CD4-positive, alpha-beta T cell treated with Interferon gamma for 1 hour (primary cell): ENCODE data around the gene COL1A2.

Source experiments
- DNase-seq: peaks from one replicate; pipeline ENCODE4 v3.0.0-alpha.2; 2020

The COL1A2 gene

GRCh38 chr7:94394437-94395140 lies at the start of gene COL1A2:
Gene COL1A2, plus strand, starts transcription at chr7:94394895. Its CDS starts 137 bp downstream, at chr7:94395032.
- peak; percentile 8 for DNase-seq

GRCh38 chr7:94345907-94346306 lies 48.8 kb upstream of the COL1A2 start:
- DNase-seq, result no peak

- no peak for DNase-seq
Observed at GRCh38 chr7:94348142-94348541, 46.6 kb upstream of the COL1A2 start.

GRCh38 chr7:94350734-94351133 lies 44.0 kb upstream of the COL1A2 start:
- no peak for DNase-seq

GRCh38 chr7:94351703-94352102 lies 43.0 kb upstream of the COL1A2 start:
- no peak for DNase-seq

GRCh38 chr7:94352887-94353286 lies 41.8 kb upstream of the COL1A2 start:
- DNase-seq, result no peak

GRCh38 chr7:94354953-94355352 lies 39.7 kb upstream of the COL1A2 start:
- no peak for DNase-seq

- DNase-seq, result no peak
Observed at GRCh38 chr7:94355454-94355853, 39.2 kb upstream of the COL1A2 start.

- no peak for DNase-seq
Observed at GRCh38 chr7:94357076-94357475, 37.6 kb upstream of the COL1A2 start.

GRCh38 chr7:94360926-94361325 lies 33.8 kb upstream of the COL1A2 start:
- no peak for DNase-seq

- DNase-seq, result no peak
Observed at GRCh38 chr7:94362276-94362675, 32.4 kb upstream of the COL1A2 start.

- no peak for DNase-seq
Observed at GRCh38 chr7:94364816-94365215, 29.9 kb upstream of the COL1A2 start.

- no peak for DNase-seq
Observed at GRCh38 chr7:94366163-94366562, 28.5 kb upstream of the COL1A2 start.

- DNase-seq, result no peak
Observed at GRCh38 chr7:94366832-94367231, 27.9 kb upstream of the COL1A2 start.

- DNase-seq, result no peak
Observed at GRCh38 chr7:94367949-94368348, 26.7 kb upstream of the COL1A2 start.

- no peak for DNase-seq
Observed at GRCh38 chr7:94368371-94368791, 26.3 kb upstream of the COL1A2 start.

GRCh38 chr7:94374231-94374630 lies 20.5 kb upstream of the COL1A2 start:
- no peak for DNase-seq

- no peak for DNase-seq
Observed at GRCh38 chr7:94374721-94375566, 19.8 kb upstream of the COL1A2 start.

- DNase-seq, result no peak
Observed at GRCh38 chr7:94375691-94376090, 19.0 kb upstream of the COL1A2 start.

GRCh38 chr7:94376281-94376680 lies 18.4 kb upstream of the COL1A2 start:
- no peak for DNase-seq

- DNase-seq, result no peak
Observed at GRCh38 chr7:94378356-94378755, 16.3 kb upstream of the COL1A2 start.

- no peak for DNase-seq
Observed at GRCh38 chr7:94380264-94380663, 14.4 kb upstream of the COL1A2 start.

GRCh38 chr7:94382132-94382531 lies 12.6 kb upstream of the COL1A2 start:
- DNase-seq, result no peak

- DNase-seq, result no peak
Observed at GRCh38 chr7:94382746-94383145, 11.9 kb upstream of the COL1A2 start.
